ENCODE data around the gene NCK2.
"Not testable (repeated sequence)": the region's sequence is repeated elsewhere in the genome, so short reads cannot be mapped to it uniquely, and the experiment has no call there.

The NCK2 gene

DNA sequence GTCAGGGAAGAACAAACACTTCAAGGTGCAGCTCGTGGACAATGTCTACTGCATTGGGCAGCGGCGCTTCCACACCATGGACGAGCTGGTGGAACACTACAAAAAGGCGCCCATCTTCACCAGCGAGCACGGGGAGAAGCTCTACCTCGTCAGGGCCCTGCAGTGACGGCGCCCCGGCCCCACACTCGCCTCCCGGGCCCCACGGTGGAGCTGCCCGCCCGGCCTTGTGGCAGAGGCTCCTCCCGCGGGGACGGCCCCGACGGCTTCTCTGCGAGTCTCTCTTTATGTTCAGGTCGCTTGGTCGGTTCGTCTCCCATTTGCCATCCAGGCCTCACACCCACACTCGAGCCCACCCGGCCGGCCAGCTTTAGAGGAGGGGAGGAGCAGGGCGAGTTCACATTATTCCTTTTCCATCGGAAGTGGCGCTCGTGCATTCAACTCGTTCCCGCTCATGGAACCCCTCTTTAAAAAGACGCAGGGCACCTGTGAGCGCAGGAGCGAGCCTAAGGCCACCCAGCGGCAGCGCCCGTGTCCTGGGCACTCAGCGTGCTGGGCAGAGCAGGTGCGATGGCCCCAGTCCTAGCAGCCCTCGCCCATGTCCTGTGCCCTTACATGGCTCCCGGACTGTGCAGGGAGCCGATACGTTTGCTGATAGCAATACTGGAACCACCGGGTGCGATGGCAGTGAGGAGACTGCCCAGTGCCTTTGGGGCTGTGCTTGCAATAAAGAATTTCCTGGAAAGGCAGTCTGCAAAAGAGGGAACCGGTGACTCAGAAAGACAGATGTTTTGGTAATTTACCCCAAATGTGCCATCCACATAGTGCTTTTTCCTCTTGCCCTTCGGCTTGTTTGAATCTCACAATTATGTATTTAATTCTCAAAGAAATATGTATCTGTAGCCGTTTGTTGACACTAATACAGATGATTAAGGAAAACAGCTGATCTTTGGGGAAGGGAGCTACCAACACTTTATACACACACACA is 148.6 kb downstream of the NCK2 start:
- in situ Hi-C loops (cut with HindIII; ENCODE audit: low pct_ligation_motif_present, low sequenced_read_pairs) = no loop called here
- TF ChIP-seq, protein P1, sequence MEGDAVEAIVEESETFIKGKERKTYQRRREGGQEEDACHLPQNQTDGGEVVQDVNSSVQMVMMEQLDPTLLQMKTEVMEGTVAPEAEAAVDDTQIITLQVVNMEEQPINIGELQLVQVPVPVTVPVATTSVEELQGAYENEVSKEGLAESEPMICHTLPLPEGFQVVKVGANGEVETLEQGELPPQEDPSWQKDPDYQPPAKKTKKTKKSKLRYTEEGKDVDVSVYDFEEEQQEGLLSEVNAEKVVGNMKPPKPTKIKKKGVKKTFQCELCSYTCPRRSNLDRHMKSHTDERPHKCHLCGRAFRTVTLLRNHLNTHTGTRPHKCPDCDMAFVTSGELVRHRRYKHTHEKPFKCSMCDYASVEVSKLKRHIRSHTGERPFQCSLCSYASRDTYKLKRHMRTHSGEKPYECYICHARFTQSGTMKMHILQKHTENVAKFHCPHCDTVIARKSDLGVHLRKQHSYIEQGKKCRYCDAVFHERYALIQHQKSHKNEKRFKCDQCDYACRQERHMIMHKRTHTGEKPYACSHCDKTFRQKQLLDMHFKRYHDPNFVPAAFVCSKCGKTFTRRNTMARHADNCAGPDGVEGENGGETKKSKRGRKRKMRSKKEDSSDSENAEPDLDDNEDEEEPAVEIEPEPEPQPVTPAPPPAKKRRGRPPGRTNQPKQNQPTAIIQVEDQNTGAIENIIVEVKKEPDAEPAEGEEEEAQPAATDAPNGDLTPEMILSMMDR (IDR thresholded peaks at IDR 0.05; ENCODE audit: low read depth, low read length, missing control alignments) = no peak
- Histone ChIP-seq H3K4me3 (ENCODE audit: low read depth, low read length) (no peak overlapping the region), H3K27ac (no peak overlapping the region), H3K36me3 (replicated peaks) (peaks cover 2% of the 10 kb centered on the region), H3K27me3 (replicated peaks) (no peaks in the 10 kb centered on the region)
- DNase-seq = no peak

DNA sequence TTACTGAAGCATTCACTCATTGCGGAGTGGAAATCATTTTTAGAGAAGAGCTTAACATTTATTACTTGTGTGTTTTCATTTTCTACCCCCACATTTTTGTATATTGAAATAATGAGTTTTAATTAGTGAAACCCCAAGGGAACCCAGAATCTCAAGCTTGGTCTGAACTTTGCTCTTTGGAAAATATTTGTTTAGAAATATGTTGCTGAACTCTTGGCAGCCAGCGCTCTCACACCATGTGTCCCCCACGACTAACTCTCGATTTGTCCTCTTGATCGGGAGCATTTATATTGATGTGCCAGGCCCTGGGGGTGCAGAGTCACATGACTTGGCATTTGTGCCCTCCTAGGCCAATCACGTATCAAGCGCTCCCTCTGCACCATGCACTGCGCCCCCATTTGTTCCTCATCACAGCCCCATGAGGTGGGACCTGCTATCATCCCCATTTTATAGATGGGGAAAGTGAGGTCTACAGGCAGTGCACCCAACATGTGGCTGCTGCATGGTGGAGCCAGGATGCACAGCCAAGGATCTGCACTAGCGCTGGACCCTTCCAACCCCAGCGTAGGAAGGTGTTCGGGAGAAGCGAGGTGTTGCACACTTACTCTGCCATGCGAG is 149.7 kb downstream of the NCK2 start:
- TF ChIP-seq, protein P1 (IDR thresholded peaks at IDR 0.05; ENCODE audit: low read depth, low read length, missing control alignments) = no peak
- in situ Hi-C loops (cut with HindIII; ENCODE audit: low pct_ligation_motif_present, low sequenced_read_pairs) = no loop called here
- DNase-seq = no peak

DNA sequence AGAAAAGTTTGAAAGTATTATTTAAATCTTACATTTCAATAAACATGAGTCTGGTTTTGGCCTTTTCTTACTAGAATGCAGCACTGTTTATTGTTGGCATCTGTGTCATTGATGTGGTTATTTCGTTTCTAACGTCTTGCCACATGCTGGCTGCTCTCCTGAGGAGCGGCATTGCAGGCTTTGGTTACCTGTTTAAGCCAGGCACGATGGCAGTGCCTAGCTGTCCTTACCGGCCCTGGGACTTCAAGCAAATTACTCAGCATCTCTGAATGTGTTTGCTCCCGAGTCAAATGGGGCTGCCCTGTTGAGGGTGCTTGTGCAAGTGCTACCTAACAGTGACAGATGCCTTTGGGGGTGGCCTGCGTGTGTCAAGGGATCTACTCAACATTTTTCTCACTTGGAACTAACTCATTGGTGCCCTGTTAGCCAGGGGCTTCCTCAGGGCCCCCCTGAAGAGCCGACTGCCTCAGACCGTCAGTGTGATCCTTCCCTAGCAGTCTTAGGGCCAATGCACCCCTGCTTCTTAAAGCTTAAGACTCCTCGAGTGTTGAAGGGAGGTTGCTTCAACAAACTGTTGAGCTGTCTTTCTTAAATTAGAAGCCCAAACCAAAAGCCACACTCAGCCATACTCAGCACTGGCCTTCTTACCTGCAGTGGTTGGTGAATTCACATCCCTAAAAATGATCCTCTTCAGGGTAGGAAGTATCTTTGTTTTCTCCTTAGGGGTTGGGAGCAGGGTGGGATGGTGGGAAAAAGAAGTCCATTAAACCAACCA is 151.5 kb downstream of the NCK2 start:
- no peak overlapping the region for H3K4me3 ChIP-seq (ENCODE audit: low read depth, low read length)
- no peak overlapping the region for H3K27ac ChIP-seq
- in situ Hi-C loops (cut with HindIII; ENCODE audit: low pct_ligation_motif_present, low sequenced_read_pairs) = no loop called here
- TF ChIP-seq, protein P1 (IDR thresholded peaks at IDR 0.05; ENCODE audit: low read depth, low read length, missing control alignments) = no peak
- peaks cover 2% of the 10 kb centered on the region for H3K36me3 ChIP-seq (replicated peaks)
- no peaks in the 10 kb centered on the region for H3K27me3 ChIP-seq (replicated peaks)
- DNase-seq = no peak

More for the DNA sequence above, 149.7 kb downstream of the NCK2 start:
- Histone ChIP-seq H3K27me3 (replicated peaks) (no peaks in the 10 kb centered on the region), H3K27ac (no peak overlapping the region), H3K4me3 (ENCODE audit: low read depth, low read length) (no peak overlapping the region), H3K36me3 (replicated peaks) (peaks cover 2% of the 10 kb centered on the region)

DNA sequence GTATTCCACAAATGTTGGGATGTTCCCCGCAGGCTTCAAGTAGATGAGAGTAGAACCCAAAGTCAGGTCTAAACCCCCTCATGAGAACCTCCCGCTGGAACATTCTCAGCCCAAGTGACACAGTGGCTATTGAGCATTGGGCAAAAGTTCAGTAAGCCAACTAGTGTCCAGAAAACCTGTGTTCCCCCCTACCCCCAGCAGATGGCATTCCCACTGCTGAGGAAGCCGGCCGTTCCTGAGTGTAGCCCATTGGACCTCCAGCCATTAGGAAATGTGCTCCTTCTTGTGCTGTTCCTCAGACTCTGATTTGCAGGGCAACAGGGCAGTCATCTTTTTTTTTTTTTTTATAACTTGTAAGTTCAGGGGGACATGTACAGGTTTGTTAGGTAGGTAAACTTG is 152.1 kb downstream of the NCK2 start:
- Histone ChIP-seq H3K36me3 (replicated peaks) (peaks cover 2% of the 10 kb centered on the region), H3K27ac (no peak overlapping the region), H3K27me3 (replicated peaks) (no peaks in the 10 kb centered on the region), H3K4me3 (ENCODE audit: low read depth, low read length) (no peak overlapping the region)
- TF ChIP-seq, protein P1 (IDR thresholded peaks at IDR 0.05; ENCODE audit: low read depth, low read length, missing control alignments) = peak; percentile 30
- in situ Hi-C loops (cut with HindIII; ENCODE audit: low pct_ligation_motif_present, low sequenced_read_pairs) = no loop called here
- no peak for DNase-seq

DNA sequence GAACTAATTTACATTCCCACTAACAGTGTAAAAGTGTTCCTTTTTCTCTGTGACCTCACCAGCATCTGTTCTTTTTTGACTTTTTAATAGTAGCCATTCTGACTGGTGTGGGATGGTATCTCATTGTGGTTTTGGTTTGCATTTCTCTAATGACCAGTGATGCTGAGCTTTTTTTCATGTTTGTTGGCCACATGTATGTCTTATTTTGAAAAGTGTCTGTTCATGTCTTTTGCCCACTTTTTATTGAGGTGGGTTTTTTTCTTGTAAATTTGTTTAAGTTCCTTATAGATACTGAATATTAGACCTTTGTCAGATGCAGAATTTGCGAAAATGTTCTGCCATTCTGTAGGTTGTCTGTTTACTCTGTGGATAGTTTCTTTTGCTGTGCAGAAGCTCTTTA is 153.0 kb downstream of the NCK2 start:
- DNase-seq; H3K27me3 ChIP-seq (replicated peaks); in situ Hi-C loops (cut with HindIII; ENCODE audit: low pct_ligation_motif_present, low sequenced_read_pairs); H3K4me3 ChIP-seq (ENCODE audit: low read depth, low read length); H3K36me3 ChIP-seq (replicated peaks); H3K27ac ChIP-seq: not testable (repeated sequence)

Measured in brain microvascular endothelial cell (primary cell).